GM12892 (cell line): ENCODE data around the gene DEFB125.

Source experiments
- POLR2A ChIP-seq: IDR thresholded peaks from 2 replicates; pipeline ENCODE4 v1.6.1; 2011; ENCODE audit warnings: low read depth, low read length, control low read depth
- POLR2AphosphoS5 ChIP-seq: IDR thresholded peaks from 2 replicates; pipeline ENCODE4 v1.6.1; 2011; ENCODE audit warnings: low read depth, low read length, control low read depth

DNA sequence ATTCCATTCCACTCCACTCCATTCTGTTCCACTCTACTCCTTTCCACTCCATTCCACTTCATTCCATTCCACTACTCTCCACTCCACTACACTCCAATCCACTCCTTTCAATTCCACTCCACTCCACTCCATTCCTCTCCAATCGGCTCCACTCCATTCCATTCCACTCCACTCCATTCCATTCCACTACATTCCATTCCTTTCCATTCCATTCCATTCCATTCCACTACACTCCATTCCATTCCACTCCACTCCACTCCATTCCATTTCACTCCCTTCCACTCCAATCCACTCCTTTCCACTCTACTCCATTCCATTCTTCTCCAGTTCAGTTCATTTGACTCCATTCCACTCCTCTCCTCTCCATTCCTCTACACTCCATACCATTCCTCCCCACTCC is 26.2 kb upstream of the DEFB125 start:
- TF ChIP-seq POLR2A = no peak
- TF ChIP-seq POLR2AphosphoS5 = no peak
